Cardiac muscle cell (in vitro differentiated cells and primary cell): ENCODE results near the gene UROC1. TPM values are rescaled to one million over a fixed set of nuclear protein-coding genes. Genes with fewer than 3 reads are reported as not detected.

Source experiments
- DNase-seq, 2 donors: peaks; one replicate each; pipeline versions ENCODE4 v3.0.0 to v3.0.0-alpha.2; 2010 to 2017; ENCODE audit warnings: low read depth in 1 of 2, low spot score in 1 of 2
- H3K27ac ChIP-seq: fragments of 200-600 bp; sonication (generic); 2 replicates; pipeline ENCODE4 v1.5.1; 2016
- H3K27me3 ChIP-seq: fragments of 200-600 bp; sonication (generic); 2 replicates; pipeline ENCODE4 v1.6.0; 2016; ENCODE audit warnings: control low read depth
- H3K36me3 ChIP-seq: fragments of 200-600 bp; sonication (generic); 2 replicates; pipeline ENCODE4 v1.5.1; 2016; ENCODE audit warnings: control low read depth
- H3K4me1 ChIP-seq: fragments of 200-600 bp; sonication (generic); 2 replicates; pipeline ENCODE4 v1.8.1; 2017; ENCODE audit warnings: low read depth, mild to moderate bottlenecking, mixed run types
- H3K4me3 ChIP-seq: fragments of 200-600 bp; sonication (generic); 2 replicates; pipeline ENCODE4 v1.5.1; 2016; ENCODE audit warnings: mild to moderate bottlenecking
- H3K9me3 ChIP-seq: fragments of 200-600 bp; sonication (generic); 2 replicates; pipeline ENCODE4 v1.5.1; 2017; ENCODE audit warnings: low read depth, mild to moderate bottlenecking, control low read depth
- CTCF ChIP-seq: IDR thresholded peaks from 2 replicates; pipeline ENCODE4 v1.5.1; 2012; ENCODE audit warnings: low read depth, mild to moderate bottlenecking, low read length
- polyA plus RNA-seq: library from polyadenylated mRNA; unstranded; fragments of >200 nt; fragmentation: Nextera tagmentation; extraction: Ambion mirVana; gene quantifications from 2 replicates; pipeline ENCODE4 v1.2.1, GENCODE V29; 2016
- total RNA-seq: library from RNA; depleted of rRNA; stranded (reverse); fragments of >200 nt; gene quantifications from 2 replicates; pipeline ENCODE4 v1.2.3, GENCODE V29; 2016

The UROC1 gene
- total and polyA plus RNA-seq, 2 experiments from 2014 or later: not detected

DNA sequence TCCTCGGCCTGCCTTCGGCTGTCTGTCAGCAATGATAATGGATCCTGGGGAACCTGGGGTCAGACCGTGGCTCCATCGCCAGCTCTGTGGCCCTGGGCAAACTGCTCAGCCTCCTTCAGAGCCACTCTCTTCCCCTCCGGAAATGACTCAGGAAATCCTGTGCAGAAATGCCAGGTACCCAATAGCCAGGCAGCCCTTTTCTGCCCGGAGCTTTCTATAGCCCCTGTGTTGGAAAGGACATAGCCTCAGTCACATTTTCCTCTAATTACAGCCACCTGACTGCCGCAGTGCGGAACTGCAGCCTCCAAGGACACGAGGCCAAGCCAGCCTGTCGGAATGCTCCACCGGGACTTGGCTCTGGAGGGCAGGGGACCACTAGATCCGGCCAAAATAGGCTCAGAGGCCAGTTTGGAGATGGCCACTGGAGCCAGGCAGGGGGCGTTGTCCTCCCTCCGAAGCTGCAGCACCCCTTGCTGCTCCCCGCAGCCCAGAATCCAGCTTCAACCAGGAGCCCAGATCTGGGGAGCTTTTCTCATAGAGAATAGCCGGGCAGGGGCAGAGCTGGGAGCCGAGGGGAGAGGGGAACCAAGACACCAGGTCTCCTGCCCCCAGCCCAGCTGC is 30.3 kb downstream of the UROC1 start:
- Histone ChIP-seq H3K36me3 (no peaks in the 10 kb centered on the region), H3K4me1 (no peaks in the 10 kb centered on the region), H3K27ac (no peak overlapping the region), H3K4me3 (no peak overlapping the region), H3K9me3 (no peaks in the 10 kb centered on the region), H3K27me3 (no peaks in the 10 kb centered on the region)
- TF ChIP-seq CTCF: peak; percentile 12
- peak in 1 of 2 donors; percentile 21 for DNase-seq

- DNase-seq: no peak
- H3K27ac ChIP-seq: no peak overlapping the region
- no peaks in the 10 kb centered on the region for H3K27me3 ChIP-seq
- no peaks in the 10 kb centered on the region for H3K36me3 ChIP-seq
- H3K9me3 ChIP-seq: no peaks in the 10 kb centered on the region
- no peak overlapping the region for H3K4me3 ChIP-seq
- H3K4me1 ChIP-seq: no peaks in the 10 kb centered on the region
- TF ChIP-seq CTCF: no peak
Observed at GRCh38 chr3:126486360-126486847, 31.2 kb downstream of the UROC1 start.

DNA sequence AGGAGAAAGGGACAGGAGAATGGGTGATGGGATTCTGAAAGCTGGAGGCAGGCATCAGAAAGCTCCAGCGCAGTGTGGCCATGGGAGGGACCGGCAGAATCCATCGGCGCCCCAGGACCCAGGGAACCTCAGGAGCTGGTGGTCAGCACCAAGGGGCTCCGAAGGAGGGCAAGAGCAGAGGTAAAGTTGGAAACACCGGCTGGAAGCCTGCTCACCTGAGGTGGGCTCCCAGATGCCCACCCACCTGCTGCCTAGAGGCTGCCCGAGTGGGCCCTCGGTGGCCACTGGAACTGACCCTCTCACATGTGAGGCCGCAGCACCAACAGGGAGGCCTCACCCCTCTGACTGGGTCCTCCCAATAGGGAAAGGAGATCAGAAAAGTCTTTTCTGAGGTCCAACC is 31.6 kb downstream of the UROC1 start:
- Histone ChIP-seq H3K4me1 (no peaks in the 10 kb centered on the region), H3K4me3 (no peak overlapping the region), H3K9me3 (no peaks in the 10 kb centered on the region), H3K27me3 (no peaks in the 10 kb centered on the region), H3K27ac (no peak overlapping the region), H3K36me3 (no peaks in the 10 kb centered on the region)
- no peak for DNase-seq
- no peak for TF ChIP-seq CTCF

DNA sequence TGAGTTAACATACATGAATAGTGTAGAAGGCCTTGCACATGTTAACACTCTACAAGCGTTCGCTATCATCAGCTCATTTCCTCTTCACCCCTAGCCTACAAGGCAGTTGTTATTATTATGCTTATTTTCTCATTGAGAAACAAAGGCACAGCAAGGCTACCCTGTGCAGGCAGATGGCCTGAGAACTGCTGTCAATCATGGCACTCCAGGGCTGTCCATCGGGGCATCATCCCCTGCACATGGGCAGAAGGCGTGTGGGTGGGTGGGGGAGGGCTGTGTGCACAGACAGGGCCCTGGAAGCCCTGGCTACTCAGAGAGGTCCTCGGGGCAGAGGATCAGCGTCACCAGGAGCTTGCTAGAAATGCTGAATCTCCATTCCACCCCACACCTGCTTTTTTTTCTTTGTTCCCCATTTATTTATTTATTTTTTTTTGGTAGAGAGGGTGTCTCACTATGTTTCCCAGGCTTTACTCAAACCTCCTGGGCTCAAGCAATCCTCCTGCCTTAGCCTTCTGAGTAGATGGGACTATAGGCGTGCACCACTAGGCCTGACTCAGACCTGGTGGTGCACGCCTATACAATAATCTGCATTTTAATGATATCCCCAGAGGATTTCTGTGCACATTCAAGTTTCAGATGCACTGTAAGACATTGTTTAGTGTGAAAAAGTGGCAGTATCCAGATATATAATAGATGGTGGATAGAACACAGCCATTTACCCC is 32.2 kb downstream of the UROC1 start:
- H3K4me1 ChIP-seq: no peaks in the 10 kb centered on the region
- DNase-seq: no peak

GRCh38 chr3:126484662-126485061 is 32.9 kb downstream of the UROC1 start:
- no peak for TF ChIP-seq CTCF
- Histone ChIP-seq H3K27me3 (no peaks in the 10 kb centered on the region), H3K27ac (no peak overlapping the region), H3K4me3 (no peak overlapping the region), H3K36me3 (no peaks in the 10 kb centered on the region), H3K4me1 (no peaks in the 10 kb centered on the region), H3K9me3 (no peaks in the 10 kb centered on the region)
- DNase-seq: no peak

More for the DNA sequence above, 32.2 kb downstream of the UROC1 start:
- Histone ChIP-seq H3K27ac (no peak overlapping the region), H3K9me3 (no peaks in the 10 kb centered on the region), H3K4me3 (no peak overlapping the region), H3K27me3 (no peaks in the 10 kb centered on the region), H3K36me3 (no peaks in the 10 kb centered on the region)
- TF ChIP-seq CTCF: no peak
